GM18907 (cell line): ENCODE data around the gene CD3E.

ENCODE experiments used
- ATAC-seq: cut with Tn5 transposase; IDR thresholded peaks from one replicate; pipeline ENCODE4 v1.9.1; 2021; ENCODE audit warnings: mild to moderate bottlenecking, moderate library complexity; ENCODE audit not compliant: unreplicated experiment

Gene CD3E

DNA sequence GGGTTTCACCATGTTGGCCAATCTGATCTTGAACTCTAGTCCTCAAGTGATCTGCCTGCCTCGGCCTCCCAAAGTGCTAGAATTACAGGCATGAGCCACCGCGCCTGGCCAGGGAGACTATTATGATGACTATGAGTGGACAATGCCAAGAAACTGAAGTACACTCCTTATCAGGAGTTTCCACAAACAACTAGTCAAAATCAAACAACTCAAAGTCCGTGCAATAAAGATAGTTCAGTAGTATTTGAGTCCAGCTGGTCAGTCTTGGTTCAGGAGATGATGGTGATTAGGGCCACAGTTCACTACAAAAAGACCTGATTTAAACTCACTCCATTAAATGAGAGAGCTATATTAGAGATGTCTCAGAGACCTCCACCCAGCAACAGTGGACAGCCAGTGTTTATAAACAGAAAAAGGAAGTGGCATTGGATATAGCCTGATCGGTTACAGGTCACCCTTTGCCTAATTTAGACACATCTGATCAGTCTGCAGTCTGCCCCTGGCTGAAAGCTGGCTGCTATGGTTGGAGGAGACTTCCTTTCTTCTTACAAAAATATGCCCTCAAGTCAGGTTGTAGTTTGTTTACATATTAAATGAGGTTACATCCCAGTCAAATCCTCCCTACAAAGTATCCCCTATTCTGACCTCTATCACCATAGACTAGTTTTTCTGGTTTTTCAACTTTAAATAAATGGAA is 17.0 kb downstream of the CD3E start:
- ATAC-seq, result no peak

DNA sequence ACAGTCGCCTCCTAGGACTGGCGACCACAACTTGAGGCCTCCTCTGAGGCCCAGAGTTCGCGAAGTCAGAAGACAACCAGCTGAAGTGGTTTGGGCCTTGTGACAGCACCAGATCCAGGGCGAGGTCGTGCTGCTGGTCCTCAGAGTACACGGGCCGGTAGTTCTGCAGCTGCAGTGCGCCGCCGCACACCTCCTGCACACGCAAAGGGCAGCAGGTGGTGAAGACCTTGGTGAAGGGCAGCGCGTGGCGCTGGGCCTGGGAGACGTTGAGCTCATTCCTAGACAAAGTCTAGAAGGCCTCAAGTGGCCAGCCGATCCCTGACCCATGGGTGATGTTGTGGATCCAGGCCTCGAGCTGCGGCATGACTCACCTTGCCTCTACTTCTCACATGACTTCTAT is 18.2 kb downstream of the CD3E start:
- ATAC-seq, result no peak

DNA sequence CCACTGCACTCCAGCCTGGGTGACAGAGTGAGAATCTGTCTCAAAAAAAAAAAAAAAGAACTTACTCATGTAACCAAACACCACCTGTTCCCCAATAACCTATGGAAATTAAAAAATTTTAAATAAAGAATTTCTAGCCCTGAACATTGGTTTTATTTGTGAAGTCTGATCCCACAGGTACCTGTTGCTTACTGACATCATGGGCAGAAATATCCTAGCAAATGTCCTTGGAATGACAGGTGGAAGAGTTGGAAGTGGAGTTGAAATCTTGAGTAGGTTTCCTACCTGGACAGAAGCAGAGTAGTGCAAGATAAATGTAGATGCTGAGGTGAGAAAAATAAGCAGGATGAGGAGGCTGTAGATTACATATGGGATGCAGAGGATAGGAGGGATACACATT is 20.8 kb downstream of the CD3E start:
- no peak for ATAC-seq

DNA sequence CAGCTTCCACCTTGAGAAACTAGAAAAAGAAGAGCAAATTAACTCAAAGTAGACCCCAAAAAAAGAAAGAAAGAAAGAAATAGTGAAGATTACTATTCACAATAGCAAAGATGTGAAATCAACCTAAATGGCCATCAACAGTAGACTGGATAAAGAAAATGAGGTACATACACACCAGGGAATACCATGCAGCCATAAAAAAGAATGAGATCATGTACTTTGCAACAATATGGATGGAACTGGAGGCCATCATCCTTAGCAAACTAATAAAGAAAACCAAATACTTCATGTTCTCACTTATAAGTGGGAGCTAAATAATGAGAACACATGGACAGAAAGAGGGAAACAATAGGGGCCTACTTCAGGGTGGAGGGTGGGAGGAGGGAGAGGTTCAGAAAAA is 24.2 kb downstream of the CD3E start:
- no peak for ATAC-seq

DNA sequence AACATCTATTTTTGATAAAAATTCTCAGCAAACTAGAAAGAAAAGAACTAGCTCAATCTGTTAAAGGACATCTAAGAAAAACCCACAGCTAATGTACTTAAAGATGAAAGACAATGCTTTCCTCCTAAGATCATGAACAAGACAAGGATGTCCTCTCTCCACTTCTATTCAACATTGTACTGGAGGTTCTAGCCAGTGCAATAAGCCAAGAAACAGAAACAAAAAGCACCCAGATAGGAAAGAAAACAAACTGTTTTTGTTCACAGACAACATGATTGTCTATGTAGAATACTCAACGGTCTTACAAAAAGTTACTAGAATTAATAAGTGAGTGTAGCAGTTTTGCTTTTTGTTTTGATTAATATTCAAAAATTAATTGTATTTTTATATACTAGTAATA is 30.2 kb downstream of the CD3E start:
- ATAC-seq, result no peak

DNA sequence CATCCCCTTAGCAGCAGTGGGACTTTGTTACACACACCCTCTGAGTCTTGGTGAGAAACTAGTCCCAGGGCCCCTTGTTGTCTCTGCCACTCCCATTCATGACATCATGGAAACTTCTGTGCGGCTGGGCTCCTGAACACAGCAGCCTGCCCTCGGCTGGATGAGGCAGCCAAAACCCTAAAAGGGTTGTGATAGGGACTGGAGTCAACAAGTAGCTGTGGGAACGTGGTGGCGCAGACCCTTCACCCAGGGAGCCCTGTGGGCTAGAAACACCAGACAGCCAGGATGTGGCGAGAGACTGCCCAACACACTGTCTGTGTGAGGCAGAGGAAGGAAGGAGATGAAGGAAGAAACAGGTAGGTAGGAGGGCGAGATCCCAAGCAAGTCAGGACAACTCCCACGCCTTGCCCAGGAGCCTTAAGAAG is 34.1 kb downstream of the CD3E start:
- no peak for ATAC-seq

DNA sequence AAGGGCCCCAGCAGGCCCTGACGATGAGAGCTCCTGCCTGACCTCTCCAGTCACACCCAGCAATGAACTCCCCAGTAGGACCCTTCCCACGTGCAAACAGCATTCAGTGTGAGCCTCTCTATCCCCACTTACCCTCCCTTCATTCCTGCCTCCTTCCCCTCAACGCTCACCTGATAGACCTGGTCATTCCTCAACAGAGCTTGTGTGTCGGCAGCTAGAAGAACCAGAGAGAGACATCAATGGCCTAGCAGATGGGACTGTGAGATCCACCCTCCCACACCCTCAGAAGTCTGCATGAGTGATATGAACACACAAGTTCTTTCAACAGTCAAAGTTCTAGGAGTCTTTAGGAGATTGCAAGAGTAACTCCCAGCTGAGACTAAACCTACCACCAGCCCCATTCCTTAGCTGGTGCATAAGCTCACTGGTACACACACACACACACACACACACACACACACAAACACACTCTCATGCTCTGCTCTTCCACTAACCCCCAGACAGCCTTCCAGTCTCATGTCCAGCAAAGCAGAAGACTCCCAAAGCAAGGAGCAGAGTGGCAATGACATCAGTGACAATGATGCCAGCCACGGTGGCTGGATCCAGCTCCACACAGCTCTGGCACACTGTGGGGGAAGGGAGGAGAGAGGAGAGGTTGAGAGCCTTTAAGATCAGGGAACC is 34.9 kb downstream of the CD3E start:
- ATAC-seq, result no peak

DNA sequence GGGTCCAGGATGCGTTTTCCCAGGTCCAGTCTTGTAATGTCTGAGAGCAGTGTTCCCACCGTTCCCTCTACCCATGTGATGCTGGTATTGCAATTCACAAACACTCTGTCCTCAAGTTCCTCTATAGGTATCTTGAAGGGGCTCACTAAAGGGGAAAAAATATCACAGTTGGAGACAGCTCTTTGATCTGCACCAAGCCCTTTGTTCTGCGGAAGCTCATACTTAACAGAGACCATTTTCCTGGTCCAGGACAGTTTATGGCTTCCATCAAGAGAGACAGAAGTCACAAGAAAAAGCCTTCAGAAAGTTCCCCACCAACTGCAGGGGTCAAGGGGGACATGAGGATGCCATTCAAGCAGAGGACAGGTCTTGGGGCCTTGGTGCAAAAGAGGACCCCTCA is 35.9 kb downstream of the CD3E start:
- no peak for ATAC-seq

DNA sequence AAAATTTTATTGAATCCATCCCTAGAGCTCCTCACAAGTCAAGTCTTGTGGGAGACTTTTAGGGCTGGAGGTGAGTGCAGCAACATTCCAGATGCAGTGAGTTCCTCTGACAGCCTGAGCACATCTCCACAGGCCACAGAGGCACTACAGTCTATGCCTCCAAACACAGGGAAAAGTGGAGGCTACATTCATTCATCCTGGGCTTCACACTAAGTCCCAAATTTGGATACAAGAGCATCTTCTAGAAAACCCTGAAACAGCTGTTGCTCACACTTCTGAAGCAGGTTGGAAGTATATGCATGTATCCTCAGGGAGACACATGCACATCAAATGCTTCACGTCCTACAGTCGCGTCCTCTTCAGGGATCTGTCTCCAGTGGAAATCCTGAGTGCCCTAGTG is 36.7 kb downstream of the CD3E start:
- no peak for ATAC-seq

DNA sequence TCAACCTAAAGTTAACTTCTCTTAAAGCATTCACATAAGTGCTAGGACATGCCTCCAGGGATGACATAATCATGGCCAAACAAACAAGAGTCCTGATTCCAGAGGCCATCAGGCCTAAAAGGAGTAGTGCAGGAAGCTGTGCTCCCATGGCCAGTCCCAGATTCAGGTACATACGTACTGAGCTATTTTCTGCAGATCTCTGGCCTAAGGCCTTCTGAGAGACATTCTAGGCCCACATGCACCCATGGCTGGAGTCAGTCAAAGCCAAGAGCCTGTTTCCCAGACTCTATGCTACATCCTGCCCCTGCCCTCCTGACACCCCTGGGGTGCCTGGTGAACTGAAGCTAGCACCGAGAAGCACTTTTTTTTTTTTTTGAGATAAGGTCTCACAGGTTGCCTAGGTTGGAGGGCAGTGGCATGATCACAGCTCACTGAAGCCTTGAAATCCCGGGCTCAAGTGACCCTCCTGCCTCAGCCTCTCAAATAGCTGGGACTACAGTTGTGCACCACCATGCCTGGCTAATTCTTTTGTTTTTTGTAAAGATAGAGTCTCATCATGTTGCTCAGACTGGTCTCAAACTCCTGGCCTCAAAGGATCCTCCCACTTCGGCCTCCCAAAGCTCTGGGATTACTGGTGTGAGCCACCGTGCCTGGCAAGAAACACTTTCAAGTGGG is 37.4 kb downstream of the CD3E start:
- no peak for ATAC-seq

DNA sequence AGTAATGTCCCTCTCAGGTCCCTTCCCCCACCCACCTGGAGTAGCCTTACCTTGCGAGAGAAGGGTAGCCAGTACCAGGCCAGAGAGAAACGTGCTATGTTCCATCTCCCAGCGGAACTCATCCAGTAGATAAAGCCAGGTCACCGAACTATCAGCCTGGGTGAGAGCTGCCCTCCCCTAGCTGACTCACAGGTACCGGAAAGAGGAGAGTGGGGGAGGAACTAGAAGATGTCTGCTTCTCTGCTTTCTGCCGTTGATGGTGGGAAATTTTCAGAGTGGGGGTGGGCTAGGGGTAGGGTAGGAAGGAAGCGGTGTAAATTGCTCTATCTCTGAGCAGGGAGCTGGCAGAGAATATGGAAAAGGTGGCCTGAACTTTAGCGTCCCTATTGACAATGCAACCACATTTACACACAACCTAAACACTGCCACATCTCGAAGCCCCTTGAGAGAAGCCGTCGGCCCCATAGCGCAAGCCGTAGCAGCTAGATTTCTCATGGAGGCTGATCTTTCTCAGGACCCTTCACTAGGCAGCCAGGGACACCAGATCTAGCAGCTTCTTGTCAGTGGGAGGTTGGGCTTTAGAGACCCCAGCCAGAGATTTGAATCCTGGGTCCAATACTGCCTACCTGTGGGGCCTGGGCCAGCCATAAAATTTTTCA is 38.1 kb downstream of the CD3E start, which contains the start of gene CD3D:
TSS of gene CD3D (minus strand) at position 203 of the 659 bp plus-strand sequence. CDS start at position 105, 98 bp downstream.
- ATAC-seq, result no peak

DNA sequence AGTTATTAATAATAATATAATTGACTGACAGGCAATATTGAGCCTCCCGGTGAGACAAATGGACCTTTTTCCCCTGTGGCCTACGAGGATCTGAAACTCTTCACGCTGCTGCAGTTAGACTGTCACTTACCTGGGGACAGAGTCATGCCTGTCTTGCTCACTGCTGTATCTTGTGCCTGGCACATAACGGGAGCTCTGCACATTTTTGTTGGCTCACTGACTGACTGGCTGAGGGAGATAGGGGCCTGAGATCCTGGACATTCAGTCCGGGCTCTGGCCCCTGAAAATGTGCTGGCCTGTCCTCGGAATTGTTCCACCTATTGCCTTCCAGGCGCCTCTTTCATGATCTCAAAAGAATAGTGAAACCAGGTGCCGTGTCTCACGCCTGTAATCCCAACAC is 38.7 kb downstream of the CD3E start:
- no peak for ATAC-seq

DNA sequence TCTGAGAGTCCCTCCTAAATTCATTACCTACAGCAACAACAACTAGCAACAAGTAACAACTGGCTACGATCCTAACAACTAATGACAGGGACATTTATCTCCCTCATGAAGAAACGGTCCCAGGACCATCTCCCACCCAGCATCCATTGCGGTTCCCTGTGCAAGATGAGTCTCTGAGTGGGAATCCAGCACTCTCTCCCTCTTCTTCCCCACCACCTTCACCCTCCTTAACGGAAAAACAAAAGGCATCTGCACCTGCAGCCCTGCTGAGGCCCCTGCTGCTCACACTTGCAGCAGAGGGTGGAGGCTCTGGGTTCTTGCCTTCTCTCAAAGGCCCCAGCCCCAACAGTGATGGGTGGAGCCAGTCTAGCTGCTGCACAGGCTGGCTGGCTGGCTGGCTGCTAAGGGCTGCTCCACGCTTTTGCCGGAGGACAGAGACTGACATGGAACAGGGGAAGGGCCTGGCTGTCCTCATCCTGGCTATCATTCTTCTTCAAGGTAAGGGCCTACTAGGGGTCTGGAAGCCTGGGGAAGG is 39.5 kb downstream of the CD3E start, which contains the start of gene CD3G:
TSS of gene CD3G (plus strand) at position 364 of the 535 bp plus-strand sequence. CDS start at position 444, 80 bp downstream.
- no peak for ATAC-seq

DNA sequence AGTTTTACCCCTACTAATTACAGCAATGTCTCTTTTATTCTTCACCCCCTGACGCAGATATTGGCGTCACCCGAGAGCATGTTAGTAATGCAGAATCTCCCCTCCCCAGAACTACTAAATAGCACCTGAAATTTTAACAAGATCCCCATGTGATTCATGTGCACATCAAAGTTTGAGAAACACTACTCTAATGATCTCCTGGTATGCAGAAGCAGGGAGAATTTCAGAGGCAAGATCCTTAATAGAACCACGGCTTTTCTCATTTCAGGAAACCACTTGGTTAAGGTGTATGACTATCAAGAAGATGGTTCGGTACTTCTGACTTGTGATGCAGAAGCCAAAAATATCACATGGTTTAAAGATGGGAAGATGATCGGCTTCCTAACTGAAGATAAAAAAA is 44.9 kb downstream of the CD3E start:
- ATAC-seq, result no peak

DNA sequence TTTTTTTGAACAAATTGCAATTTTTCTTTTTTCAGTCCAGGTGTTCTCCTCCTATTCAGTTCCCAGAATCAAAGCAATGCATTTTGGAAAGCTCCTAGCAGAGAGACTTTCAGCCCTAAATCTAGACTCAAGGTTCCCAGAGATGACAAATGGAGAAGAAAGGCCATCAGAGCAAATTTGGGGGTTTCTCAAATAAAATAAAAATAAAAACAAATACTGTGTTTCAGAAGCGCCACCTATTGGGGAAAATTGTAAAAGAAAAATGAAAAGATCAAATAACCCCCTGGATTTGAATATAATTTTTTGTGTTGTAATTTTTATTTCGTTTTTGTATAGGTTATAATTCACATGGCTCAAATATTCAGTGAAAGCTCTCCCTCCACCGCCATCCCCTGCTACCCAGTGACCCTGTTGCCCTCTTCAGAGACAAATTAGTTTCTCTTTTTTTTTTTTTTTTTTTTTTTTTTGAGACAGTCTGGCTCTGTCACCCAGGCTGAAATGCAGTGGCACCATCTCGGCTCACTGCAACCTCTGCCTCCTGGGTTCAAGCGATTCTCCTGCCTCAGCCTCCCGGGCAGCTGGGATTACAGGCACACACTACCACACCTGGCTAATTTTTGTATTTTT is 48.7 kb downstream of the CD3E start:
- no peak for ATAC-seq

DNA sequence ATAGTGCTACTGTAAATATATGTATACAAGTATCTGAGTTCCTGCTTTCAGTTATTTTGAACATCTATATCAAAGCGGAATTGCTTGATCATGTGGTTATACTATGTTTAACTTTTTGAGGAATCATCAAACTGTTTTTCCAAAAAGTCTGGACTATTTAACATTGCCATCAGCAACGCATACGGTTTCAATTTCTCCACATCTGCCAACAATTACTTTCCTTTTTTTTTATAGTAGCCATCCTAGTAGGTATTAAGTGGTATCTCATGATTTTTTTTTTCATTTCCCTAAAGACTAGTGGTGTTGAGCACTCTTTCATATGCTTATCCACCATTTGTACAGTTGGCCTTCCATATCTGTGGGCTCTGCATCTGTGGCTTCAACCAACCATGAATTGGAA is 53.5 kb downstream of the CD3E start:
- no peak for ATAC-seq

DNA sequence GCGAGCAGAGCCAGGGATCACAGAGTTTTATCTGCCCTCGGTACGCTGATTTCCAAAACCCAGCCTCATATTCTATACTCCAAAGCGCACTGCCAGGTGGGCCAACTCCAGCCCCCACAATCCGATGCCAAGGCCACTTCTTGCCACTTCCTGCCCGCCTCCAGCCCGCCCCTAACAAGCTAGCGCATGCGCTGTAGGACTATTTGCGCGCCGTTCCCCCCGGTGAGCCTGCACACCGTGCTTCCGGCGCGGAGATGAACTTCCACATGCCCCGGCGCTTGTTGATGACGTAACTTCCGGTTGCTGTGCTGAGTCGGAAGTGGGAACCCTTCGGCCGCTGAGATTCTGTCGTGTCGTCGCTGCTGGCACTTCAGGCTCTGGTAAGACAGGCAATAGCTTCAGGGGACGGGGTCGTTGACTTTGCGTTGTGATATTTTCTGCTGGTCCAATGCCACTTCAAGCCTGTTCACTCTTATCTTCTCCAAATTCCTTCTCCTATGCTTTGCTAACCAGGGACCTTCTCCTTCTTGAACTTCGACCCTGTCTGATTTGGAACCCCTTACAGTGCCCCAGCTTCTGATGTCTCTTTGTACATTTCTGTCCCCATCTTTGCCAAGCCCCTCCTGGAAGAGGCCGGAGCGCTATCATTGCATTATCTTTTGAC is 54.9 kb downstream of the CD3E start, which contains the start of gene UBE4A:
TSS of gene UBE4A (plus strand) at position 306 of the 664 bp plus-strand sequence. CDS start 5,481 bp downstream, outside the sequence.
- ATAC-seq, result peak; percentile 86

DNA sequence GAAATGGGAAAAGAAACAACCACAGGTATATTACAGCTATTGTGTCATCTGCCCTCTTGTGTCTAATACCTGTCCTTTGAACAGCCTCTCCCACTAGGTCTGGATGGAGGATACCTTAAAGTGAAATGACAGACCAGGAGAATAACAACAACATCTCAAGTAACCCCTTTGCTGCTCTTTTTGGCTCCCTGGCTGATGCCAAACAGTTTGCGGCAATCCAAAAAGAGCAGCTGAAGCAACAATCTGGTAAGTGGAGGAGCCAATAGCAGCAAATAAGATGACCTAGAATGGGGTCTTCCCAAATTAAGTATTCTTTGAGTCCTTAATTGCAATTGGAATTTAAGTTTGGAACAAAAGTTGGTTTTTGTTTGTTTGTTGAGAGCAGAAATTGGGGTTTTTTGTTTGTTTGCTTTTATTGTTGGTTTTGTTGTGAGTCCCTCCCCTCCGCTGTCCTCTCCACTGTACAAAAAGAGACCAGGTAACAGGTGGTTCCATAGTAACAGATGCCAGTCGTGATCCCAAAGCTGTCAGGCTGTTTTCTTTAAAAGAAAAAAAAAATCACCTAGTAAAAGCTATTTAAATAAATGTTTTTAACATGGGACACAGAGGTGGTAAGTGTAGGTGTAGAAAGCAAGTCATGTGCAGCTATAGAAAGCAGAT is 60.6 kb downstream of the CD3E start:
- no peak for ATAC-seq
